Ecto neural progenitor cell (in vitro differentiated cells): Measurements from ENCODE around the gene SSU72.
"Not testable (repeated sequence)": the region's sequence is repeated elsewhere in the genome, so short reads cannot be mapped to it uniquely, and the experiment has no call there.

ENCODE experiments used
- DNase-seq: peaks from one replicate; pipeline ENCODE4 v3.0.0-alpha.2; 2018; ENCODE audit warnings: low spot score

The SSU72 gene

GRCh38 chr1:1558591-1558990 is 16.1 kb downstream of the SSU72 start:
- no peak for DNase-seq

- DNase-seq = not testable (repeated sequence)
These were observed 17.0 kb downstream of the SSU72 start for GRCh38 chr1:1557688-1558087.

DNA sequence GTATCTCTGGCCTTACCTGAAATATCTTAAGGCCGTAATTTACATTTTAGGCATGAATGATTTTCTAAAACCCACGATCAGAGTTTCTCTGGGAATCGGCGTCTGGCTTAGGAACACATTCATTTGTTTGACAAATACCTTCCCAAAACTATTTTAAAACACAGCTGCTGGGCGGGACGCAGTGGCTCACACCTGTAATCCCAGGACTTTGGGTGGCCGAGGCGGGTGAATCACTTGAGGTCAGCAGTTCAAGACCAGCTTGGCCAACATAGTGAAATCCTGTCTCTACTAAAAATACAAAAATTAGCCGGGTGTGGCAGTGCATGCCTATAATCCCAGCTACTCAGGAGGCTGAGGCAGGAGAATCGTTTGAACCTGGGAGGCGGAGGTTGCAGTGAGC is 17.7 kb downstream of the SSU72 start:
- DNase-seq = not testable (repeated sequence)

GRCh38 chr1:1556505-1556904 is 18.2 kb downstream of the SSU72 start:
- no peak for DNase-seq

DNA sequence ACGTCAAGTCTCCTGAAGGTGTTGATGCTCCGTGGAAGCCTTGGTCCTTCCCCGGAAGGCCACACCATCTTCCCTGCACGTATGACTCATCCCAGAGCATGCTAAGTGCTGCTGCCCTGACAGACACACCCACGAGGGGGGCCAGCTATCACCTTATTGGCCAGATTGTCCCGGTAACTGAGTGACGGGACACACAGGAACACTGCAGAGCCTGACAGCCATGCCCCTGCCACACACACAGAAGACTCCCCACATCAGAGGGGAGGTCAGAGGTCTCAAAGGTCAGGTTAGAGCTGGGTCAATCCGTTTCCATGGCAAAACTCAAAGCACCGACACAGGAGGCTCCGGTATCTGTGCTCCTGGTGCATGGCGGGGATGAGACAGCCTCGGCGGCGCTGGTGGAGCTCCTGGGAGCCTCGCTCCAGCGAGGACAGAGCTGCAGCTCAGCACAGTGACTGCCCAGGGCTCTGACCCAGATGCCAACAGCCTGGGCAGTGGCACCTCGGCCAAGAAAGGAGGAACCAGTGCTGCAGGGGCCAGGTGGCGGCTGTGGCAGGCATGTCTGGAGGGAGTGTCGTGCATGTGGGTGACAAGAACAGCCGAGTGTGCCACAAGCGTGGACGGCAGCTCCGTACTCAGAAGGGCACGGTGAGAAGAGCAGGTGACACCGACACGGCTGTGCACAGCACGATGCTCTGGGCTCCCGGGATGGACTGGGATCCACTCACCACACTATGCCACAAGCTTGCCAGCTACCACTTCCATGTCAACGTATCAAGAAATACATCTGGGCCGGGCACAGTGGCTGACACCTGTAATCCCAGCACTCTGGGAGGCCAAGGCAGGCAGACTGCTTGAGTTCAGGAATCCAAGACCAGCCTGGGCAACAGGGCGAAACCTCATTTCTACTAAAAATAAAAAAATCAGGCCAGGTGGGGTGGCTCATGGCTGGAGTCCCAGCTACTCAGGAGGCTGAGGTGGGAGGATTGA is 19.4 kb downstream of the SSU72 start:
- peak; percentile 82 for DNase-seq

DNA sequence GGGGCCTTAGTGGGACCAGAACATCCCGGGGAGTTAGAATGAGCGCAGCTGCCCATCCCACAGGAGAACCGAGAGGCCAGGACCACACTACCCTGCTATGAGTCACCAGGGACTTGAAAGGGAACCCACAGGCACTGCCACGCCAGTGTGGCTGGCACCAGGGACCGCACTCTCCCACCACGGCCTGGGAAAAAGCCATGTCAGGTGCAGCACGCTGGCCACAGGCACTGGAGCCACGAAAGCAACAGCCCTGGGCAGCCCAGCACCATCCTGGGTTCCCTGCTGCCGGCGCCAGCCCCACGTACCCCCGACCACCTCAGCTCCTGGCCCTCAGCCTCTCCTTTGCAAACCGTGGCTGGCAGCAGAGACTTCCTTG is 20.1 kb downstream of the SSU72 start:
- no peak for DNase-seq

DNA sequence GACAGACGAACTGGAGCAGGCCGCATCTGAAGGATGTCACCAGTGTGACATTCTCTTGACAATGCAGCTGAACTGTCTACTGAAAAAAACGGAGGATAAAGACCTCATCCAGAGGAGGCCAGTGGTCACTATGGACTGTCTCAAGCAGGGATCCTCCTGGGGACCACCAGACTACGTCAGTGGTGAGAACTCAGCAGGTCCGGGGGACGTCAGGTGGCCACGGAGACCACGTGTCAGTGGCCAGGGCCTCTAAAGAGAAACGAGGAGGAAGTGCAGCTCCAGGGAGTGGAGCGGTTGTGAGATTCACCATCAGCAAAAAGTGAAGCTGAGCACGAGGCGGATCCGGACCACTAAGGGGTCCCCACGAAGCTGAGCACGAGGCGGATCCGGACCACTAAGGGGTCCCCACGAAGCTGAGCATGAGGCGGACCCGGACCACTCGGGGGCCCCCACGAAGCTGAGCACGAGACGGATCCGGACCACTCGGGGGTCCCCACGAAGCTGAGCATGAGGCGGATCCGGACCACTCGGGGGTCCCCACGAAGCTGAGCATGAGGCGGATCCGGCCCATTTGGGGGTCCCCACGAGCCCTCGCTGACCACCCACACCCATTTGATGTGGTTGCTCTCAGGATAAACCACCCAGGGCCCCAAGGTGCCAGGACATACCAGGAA is 20.7 kb downstream of the SSU72 start:
- DNase-seq = no peak

GRCh38 chr1:1552263-1552639 is 22.4 kb downstream of the SSU72 start:
- DNase-seq = no peak

DNA sequence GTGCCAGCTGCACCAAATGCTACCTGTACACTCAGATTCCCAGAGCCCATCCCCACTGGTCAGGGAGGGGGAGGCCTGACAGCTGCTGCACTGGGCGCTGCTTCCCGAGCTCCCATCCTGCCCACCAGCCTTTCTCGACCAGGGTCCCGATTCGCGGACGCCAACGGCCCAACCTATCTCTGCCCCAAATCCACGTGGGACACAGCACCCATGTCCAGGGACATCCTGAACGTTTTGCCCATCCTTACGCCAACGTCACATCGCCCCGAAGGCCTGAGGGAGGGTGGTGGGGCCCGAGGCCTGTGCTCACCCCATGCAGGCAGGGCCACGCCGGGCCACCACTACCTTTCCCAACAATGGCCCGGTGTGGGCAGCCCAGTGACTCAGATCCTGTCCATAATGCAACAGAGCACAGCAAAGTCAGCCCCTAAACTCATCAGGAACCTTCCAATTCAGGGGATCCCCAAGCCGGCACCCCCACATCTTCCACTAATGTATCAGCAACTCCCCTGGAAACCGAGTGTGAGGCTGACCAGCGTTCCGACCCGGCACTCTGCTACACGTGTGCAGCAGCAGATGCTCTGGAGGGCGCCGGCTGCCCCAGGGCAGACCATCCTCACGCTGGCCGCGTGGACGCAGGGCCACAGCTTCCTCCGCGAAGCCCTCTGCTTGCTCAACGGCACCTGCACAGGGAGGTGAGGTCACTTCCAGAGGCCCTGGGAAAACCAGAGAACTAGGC is 23.0 kb downstream of the SSU72 start:
- DNase-seq = no peak

GRCh38 chr1:1550591-1551432 is 23.9 kb downstream of the SSU72 start:
- no peak for DNase-seq

GRCh38 chr1:1550087-1550486 is 24.6 kb downstream of the SSU72 start:
- no peak for DNase-seq

DNA sequence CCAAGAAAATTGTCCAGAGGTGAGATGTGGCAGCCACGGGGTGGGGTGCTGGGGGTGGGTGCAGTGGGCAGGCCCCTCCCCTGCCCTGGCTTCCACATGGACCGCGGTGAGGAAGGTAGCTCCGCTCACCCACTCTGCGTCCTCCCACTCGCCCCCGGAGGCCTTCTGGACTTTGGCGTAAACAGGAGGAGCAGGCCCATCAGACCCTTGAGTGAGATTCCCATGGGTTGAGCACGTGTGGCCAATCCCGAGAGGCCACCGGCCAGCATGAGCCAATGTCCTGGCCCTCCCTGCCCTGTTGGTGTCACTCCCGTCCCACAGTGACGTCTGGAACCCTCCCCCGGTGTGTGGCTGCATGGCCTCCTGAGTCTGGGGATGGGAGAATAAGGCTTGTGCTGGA is 26.1 kb downstream of the SSU72 start:
- DNase-seq = no peak

DNA sequence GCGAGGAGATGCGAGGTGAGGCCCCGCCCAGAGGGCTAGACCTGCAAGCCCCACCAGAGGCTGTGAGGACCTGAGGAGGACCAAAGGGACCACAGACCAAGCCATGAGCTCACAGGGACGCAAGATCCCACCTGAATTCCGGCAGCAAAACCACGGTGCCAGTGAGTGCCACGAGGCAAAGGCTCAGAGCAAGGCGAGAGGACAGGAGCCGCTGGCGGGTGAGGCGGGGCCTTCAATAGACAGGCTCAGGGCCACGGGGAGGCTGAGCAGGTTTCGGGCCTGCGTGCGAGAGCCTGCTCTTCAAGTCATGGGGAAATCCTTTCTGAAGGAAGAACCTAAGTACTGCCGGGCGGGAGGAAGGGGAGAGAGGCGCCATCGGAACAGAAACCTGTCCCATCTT is 27.2 kb downstream of the SSU72 start:
- DNase-seq = no peak

DNA sequence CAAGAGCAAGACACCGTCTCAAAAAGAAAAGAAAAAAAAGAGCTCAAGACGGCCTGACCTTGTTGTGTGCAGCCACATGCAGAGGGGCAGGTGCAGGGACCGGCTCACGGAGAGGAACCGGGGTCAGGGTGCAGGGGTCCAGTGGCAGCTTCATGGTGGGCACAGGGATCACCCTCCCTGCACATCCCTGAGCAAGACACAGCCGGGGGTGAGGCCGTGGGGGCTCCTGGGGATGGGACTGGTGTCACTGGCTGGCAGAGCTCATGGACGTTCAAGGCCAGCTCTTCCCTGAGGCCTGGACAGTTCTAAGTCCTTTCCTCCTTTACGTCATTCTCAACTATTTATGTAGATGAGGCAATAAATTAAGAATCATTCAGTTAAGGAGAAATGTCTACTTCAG is 27.7 kb downstream of the SSU72 start:
- no peak for DNase-seq

DNA sequence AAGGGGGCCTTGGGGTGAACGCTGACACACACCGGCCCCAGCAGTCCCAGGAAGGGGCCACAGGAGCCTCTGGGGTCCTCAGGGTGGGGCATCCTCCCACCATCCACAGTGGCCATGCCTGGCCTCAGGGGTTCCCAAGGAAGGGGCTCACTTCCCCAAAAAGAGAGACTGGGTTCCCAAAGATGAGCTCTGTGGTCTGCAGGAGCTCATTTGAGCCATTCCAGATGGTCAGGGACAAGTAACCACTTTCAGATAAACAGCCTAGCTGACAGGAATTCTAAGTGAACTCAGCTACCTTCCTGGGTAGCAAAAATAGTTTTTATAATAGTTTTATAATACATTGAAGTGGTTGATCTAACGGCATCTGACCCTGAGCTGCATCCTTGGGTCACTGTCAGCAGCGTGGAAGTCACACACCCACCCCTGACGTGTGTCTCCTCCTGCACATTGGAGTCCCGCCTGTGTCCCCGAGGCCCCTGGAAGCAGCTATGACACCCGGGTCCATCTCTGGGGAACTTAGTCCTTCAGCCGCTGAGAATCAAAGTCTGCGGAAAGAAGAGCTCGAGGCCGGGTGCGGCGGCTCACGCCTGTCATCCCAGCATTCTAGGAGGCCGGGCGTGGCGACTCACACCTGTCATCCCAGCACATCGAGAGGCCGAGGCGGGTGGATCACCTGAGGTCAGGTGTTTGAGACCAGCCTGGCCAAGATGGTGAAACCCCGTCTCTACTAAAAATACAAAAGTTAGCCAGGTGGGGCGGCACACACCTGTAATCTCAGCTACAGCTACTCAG is 28.5 kb downstream of the SSU72 start:
- no peak for DNase-seq

- DNase-seq = no peak
These were observed 30.1 kb downstream of the SSU72 start for GRCh38 chr1:1544544-1544943.

GRCh38 chr1:1543706-1544099 is 31.0 kb downstream of the SSU72 start:
- no peak for DNase-seq

GRCh38 chr1:1542766-1543705 is 31.6 kb downstream of the SSU72 start:
- DNase-seq = no peak

DNA sequence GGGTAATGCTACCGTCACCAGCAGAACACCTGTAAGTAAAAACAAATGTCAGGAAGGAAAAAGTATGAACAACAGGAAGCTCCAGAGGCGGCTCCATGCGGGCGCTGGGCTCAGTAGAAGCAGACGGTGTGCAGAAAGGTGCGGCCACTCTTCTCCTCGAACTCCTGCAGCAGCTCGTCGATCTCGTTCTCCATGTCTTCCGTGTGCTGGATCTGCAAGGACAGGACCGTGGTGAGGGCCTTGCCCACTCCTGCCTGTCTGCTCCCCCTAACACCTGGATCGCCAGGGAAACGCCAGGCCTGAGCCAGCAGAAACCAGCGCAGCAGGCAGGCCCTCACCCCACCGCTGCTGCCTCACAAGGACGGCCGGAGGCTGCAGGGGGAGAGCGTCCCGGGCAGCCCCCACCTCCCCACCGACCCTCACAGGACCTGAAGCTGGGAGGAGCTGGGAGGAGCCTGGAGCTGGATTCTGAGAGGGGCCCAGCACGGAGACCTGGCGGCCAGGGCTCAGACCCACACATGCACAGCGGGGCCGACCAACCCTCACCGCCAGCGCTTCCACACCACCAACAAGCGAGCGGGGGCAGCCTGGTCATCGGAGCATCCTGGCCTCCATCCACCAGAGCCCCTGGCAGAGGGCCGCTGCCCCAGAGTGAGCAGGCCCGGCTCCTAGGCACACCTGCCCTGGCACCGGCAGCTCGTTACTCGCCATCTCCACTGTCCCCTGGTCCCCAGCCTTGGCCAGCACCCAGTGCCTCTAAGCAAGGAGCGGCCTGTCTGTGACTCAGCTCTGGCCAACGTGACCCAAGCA is 32.5 kb downstream of the SSU72 start:
- no peak for DNase-seq
